NCI-H128 (cell line): ENCODE results near the gene AQP9.
"Not testable (repeated sequence)": the region's sequence is repeated elsewhere in the genome, so short reads cannot be mapped to it uniquely, and the experiment has no call there.

Source experiments
- DNase-seq: peaks from one replicate; lab custom pipeline; 2025; ENCODE audit not compliant: unreplicated experiment; lab: John Stamatoyannopoulos, UW

The AQP9 gene, protein sequence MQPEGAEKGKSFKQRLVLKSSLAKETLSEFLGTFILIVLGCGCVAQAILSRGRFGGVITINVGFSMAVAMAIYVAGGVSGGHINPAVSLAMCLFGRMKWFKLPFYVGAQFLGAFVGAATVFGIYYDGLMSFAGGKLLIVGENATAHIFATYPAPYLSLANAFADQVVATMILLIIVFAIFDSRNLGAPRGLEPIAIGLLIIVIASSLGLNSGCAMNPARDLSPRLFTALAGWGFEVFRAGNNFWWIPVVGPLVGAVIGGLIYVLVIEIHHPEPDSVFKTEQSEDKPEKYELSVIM

DNA sequence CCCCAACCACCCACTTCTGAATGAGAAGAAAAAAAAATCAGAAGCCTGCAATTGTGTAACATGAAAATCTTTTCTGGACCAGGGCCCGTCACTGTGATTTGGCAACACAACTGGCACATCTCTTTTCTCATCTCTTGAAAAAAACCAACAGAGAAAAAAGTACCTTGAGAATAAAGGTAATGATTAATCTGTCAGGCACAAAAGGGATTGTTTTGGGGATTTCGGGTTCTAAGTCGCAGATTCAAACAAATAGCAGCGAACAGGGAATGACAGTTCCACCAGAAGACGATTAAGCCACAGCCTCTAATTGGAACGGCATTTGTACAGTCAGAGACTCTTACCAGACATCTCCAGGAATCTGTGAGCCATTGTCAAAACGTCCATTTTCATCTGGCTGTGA, at the start of gene AQP9:
TSS of gene AQP9 (plus strand) at position 276 of the 400 bp plus-strand sequence. CDS start 185 bp downstream, outside the sequence.
- no peak for DNase-seq

DNA sequence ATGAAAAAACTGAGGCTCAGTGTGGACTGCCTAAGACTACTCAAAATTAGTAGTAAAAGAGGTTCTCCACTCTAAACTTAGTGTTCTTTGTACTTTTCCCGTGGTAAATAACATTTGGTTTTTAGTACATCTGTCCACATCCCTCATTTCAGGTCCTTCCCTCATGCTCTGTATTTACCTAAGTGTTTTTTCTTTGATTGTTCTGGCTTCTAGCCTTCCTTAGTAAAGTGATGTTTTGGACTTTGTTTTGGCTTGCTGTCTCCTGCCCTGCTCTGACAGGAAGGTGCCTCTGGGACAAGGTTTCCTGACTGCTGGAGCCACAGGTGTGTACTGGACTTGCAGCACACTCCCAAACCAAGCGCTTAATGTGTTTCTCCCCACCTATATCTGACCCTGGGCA, 42.8 kb upstream of the AQP9 start:
- no peak for DNase-seq

DNA sequence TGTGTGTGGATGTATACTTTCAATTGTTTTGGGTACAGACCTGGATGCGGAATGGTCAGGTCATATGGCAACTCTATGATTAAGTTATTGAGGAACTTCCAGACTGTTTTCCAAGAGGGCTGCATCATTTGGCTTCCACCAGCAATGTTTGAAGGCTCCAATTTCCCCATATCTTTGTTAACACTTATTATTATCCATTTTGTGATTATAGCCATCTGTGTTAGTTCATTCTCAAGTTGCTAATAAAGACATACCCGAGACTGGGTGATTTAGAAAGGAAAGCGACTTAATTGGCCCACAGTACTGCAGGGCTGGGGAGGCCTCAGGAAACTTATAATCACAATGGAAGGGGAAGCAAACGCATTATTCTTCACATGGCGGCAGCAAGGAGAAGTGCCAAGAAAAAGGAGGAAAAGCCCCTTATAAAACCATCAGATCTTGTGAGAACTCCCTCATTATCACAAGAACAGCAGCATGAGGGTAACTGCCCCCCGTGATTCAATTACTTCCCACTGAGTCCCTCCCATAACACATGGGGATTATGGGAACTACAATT, 41.6 kb upstream of the AQP9 start:
- DNase-seq, result no peak

DNA sequence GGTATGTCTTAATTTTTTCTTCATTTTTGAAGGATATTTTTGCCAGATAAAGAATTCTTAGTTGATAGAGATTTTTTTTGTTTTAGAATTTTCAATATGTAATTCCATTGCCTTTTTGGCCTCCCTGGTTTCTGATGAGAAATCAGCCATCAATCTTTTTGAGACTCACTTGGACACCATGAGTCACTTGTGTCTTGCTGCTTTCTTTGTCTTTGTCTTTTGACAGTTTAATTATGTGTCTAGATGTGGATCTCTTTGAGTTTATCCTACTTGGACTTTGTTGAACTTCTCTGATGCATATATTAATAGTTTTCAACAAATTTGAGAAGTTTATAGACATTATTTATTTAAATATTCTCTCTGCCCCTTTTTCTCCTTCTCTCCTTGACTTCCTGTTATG, 34.7 kb upstream of the AQP9 start:
- DNase-seq, result no peak

DNA sequence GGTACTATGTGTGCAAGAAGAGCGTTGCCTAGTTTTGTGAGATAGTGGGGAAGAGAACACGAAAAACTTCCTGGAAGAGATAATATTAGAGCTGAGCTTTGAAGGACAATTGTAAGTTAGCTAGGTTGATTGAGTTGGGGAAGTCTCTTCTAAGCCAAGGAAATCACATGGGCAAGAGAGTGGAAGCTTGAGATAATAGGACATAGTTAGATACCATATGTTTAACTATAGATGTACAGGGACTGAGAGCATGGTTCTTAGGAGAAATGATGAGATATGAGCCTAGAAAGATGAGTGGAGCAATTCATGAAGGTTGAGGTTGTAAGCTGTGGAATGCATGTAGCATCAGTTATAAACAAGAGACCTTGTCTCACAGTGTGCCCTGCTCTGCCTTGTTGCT, 30.1 kb upstream of the AQP9 start:
- DNase-seq, result no peak

DNA sequence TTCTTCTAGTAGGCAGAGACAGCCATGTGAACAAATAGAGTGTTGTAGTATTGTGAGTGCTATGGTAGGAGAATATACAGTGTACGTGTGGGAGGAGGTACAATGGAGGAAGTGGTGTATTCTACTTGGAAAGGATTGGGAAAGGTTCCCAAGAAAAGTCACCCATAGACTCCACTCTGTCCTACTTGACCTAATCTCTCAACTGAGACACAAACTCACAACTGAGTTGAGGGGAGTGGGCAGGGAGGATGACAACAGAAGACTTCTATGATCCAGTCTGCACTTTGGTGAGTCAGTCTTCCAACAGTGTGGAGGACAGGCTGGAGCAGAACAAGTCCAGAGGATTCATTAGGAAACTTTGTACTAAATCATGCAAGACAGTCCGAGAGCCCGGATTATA, 28.8 kb upstream of the AQP9 start:
- DNase-seq, result no peak

DNA sequence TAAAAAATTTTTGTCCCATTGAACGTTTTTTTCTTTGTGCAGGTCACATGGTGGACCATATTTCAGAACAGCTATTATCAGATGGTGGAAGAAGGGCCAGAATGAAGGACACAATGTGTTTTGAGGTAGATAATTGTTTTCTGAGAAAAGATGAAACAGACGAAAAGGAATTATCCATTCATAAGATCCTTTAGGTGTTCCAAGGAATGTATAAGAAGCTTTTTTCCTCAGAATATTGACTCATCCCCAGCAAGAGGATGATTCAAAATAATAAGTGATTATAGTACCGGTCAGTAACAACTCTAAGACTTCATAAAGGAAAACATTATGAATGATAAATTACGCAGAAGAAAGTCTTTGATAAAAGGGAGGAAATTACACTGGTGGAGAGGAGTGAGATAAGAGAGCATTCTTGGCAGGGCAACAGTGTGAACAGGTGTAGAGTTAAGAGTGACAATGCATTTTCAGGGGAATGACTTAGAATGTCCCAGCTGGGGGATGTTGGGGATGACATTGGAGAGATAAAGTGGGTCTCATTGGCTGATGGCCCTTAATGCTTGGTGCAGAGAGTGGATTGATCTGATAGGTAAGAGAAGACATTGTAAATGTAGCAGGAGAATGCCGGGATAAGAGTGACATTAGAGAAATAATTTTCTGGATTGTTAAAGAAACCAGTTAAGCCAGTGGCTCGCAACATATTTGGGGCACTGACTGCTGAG, 27.0 kb upstream of the AQP9 start:
- no peak for DNase-seq

DNA sequence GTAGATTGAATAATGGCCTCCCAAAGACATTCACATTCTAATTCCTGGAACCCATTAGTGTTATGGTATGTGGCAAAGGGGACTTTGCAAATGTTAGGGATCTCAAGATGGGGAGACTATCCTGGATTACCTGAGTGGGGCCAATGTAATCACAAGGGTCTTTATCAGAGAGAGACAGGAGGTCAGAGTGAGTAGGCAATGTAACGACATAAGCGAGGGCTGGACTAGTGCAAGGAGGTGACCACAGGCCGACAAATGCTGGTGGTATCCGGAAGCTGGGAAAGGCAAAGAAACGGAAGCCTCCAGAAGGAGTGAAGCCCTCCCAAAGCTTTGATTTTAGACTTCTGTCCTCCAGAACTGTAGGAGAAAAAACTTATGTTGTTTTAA, 26.5 kb upstream of the AQP9 start:
- no peak for DNase-seq

DNA sequence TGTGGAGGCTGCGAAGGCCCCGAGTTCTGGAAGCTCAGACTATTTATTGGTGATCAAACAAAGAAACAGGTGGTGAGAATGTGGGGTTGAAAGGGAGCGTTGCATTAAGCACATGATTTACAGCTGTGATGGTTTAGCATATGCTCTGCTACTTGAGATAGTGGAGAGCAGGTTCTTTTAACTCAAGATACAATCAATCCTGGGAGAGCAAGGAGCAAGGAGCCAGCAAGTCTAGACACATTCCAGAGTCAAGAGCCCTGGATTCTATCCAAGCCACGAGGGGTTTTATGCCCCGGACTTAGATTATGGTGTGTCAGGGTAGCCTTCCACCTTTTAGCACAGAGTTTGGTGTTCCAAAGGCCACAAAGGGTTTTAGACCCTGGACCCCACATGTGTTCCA, 24.8 kb upstream of the AQP9 start:
- not testable (repeated sequence) for DNase-seq

DNA sequence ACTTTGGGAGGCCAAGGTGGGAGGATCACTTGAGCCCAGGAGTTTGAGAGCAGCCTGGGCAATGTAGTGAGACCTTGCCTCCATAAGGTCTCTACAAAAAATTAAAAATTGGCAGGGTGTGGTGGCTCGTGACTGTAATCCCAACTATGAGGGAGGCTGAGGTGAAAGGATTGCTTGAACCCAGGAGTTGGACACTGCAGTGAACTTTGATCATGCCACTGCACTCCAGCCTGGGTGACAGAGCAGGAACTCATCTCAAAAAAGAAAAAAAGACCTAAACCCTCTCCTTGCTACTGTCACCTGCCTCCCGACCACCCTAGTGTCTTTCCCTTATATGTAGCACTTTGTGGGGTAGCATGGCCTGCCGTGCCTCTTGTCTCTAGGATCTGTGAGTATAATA, 23.8 kb upstream of the AQP9 start:
- DNase-seq, result no peak

DNA sequence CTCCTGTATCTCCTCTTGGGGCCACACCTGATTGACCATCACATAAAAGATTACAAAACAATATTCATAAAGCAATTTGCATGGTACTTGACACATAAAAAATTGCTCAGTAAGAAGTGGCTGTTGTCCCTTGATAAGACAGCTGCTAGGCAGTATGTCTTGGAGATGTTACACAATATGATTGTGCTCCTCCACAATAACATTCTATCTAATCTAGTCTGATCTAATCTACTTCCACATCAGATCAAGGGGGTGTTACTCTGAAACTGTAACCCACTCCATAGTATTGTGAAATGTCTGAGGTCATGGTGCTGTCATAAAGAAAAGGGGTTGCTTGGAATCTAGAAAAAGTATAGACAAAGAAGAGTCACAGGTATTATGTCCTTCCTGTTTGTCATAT, 23.4 kb upstream of the AQP9 start:
- no peak for DNase-seq

DNA sequence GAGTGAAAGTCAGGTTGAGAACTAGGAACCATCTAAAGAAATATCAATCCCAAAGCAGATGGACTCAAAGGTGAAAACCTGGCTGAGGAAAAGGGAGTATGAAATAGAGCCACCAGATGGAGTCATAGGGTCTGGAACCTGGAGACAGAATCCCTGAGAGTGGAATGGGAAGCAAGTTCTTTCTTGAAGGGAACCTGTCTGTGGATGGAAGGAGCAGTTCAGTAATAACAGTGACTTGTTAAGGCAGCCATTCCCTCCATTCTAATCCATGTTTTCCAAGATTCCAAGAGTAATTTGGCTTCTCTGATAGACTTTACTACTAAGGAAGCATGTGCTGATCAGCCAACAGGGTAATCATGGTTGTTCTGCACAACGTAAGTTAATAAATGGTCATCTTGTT, 22.5 kb upstream of the AQP9 start:
- no peak for DNase-seq

DNA sequence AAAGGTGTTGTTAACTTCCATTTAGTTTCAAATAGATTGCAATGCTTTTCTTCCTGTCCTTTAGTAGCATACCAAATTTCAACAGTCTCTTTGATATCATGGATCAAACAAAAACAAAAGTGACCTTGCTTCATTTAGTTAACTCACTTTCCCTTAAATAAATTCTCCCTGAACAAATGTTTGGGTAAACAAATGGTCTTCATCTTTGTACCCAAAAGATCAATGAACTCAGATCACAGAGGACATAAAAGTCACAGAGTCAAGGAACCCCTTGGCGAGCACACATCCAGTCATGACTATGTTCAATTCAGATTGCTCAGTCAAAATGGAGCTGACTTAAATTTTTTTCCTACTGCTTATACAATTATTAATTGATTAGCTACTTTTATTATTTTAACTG, 20.6 kb upstream of the AQP9 start:
- no peak for DNase-seq

DNA sequence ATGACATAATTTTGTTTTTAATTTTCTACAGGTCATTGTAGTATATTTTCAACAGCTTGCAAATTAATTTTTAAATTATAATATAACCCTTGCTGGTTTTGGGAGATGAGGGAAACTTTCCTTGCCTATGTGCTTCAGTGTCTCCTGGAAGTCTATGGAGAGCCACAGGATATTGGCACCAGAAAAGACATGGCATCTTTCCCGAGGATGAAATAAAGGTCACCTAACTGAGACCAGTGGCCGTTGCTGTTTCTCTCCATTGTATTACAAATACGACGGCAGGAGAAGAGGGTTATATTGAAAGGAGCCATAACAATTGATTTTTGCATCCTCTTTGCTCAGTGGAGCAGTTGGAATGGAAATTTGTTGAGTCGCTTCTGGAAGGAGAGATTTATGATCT, 19.9 kb upstream of the AQP9 start:
- DNase-seq, result no peak

DNA sequence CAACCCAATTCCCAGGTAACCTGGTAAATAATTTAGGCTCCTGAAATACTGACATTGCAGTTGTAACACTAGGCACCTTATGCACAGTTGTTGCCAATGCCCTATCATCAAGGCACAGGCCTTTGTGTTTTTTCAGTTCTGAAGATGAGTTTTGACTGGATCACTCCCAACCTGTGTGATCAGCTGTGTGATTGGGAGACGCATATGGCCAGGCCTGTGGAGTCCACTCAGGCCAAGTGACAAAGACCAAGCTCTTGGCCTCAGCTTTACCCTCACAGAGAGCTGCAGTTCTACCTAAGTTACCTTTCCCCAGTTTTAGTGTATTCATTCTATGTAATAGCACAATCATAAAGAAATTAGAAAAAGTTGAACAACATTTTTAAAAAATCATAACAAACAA, 19.2 kb upstream of the AQP9 start:
- DNase-seq, result no peak

DNA sequence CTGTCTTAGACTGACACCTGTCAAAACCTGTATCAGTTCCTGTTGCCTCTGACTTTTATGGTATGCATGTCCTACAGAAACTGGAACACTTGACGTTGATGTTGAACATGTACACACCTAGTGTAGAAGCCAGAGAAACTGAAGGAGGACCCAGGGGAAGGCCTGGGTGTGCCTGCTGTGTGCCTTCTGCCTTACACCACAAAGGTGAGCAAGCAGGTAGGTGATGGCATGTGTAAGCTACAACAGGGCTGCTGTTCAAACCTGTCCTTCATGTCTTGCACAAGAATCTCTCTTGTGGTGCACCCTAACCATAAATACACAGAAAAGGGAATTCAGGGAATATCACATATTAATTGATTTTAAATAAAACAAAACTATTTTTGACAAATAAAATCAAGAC, 13.6 kb upstream of the AQP9 start:
- DNase-seq, result no peak

DNA sequence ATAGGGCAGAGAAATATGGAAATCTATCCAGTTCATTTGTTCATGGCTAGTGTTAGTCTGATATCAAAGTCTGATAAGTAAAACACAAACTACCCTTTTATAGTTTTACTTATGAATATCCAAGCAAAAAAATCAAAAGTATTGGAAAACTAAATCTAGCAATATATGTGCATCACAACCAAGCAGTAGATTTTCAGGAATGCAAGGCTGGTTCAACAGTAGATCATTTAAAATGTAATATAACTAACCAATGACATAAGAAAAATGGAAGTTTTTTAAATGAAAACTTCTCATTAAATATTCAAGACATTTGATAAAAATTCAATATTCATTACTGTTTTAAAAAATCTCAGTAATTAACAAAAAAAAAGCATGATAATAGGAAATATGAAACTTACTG, 12.8 kb upstream of the AQP9 start:
- DNase-seq, result no peak

DNA sequence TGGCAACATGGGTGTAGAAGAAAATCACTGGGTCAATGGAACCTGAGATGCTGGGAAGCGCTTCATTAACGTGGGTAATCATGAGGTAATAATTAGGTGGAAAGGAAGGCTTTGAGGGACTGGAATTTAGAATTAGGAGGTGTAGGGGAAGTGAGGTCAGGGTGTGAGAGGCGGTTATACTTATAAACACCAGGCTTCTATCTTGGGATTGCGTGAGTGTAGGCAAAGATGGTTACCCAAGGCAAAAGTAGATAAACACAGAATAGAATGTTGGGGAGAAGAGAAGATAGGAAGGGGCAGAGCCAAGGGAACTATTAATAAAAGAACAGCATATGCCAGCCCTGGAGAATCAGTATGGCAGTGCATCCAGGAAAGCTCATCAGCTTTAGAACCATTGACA, 3.3 kb upstream of the AQP9 start:
- DNase-seq, result no peak

DNA sequence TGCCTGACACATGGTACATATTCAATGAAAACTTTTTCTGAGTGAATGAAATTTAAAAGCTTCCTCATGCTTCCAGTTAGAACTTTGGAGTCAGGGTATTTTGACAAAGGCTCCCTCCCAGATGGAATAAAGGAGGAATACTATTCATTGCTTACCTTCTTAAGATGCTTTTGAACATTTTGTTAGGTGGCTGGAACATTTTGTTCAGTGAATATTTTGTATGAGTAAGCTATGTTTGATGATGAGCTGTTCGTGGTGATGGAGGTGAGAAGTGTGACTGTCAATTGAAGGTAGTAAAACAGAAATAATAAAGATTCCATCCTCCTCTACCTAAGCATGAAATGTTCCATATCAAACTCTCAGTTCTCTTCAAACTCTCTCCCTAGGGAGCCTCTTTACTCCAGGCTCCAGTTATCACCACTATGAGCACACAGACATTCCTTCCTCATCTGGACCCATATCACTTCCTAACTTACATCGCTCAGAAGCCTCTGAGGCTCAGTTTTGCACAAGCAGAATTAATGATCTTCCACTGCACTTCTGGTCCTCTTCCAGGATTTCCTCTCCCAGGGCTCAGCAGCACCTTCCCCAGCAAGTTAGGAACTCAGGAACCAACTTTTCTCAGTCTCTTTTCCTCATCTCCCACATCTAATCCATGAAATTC, 2.5 kb upstream of the AQP9 start:
- no peak for DNase-seq

DNA sequence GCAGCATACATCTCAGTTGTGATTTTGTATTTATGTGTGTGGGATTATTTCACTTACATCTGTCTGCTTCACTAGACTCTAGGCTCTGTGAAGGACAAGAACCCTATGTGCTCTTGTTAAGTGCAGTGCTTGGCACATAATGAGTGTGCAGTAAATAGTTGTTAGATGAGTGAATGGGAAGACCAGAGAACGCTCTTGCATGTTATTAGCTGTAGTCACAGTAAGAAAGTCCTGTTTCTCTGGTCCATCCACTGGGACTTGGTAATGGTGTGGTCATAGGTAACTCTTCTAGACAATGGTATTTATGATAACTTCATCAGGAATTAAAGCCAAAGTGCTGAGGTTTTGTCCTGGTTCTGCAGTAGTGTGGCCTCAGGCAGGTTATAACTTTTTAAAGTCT, 1.4 kb upstream of the AQP9 start:
- no peak for DNase-seq

DNA sequence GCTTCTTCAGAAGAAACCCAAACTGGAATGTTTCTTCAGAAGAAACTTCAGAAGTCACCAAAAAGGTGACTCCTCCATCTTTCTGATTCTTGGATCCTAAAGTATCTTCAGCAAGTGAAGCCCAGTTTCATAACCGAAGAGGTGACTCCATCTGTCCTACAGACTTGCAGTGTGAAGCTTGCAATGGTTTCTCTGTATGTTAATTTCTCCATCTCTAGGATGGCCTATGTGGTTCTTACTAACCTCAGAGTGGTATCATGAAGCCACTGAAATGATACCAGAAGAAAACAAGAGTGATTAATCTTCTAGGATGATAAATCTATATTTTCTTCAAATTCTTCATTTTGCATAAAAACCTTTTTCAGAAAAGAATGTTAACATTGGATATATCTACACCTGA, 495 bp upstream of the AQP9 start:
- DNase-seq, result no peak
